ENCODE measurements around the gene CDKN1A.

The CDKN1A gene

DNA sequence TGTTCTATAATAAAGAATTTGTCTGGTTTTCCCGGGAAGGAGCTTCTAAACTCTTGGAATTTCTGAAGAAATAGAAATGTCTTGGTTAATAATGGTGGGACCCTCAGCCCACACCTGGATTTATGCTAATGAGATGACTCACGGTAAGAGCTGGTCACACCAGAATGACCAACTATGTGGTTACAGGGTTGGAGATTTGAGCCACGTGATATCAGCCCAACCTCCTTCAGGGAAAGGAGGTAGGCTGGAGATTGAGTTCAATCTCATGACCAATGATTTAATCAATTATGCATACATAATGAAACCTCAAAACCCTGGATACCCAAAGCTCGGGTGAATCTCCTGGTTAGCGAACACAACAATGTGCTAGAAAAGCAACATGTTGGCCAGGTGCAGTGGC is 22.1 kb upstream of the CDKN1A start:
- no peak for DNase-seq

DNA sequence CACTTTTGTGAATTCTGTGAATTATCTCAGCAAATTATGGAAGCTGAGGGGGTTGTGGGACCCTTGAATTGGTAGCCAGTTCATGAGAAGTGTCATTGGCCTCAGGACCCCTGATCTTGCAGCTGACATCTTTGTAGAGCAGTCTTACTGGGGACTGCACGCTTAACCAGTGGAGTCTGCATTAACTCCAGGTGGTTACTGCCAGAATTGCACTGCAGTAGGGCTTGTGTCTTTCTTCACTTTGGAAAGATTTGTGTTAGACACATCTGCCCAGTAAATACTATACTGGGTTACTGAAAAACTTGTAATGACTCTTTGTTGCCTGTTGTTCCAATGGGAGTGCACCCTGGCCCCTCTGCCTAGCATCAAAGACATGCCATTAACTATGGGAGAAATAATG is 21.2 kb upstream of the CDKN1A start:
- no peak for DNase-seq

DNA sequence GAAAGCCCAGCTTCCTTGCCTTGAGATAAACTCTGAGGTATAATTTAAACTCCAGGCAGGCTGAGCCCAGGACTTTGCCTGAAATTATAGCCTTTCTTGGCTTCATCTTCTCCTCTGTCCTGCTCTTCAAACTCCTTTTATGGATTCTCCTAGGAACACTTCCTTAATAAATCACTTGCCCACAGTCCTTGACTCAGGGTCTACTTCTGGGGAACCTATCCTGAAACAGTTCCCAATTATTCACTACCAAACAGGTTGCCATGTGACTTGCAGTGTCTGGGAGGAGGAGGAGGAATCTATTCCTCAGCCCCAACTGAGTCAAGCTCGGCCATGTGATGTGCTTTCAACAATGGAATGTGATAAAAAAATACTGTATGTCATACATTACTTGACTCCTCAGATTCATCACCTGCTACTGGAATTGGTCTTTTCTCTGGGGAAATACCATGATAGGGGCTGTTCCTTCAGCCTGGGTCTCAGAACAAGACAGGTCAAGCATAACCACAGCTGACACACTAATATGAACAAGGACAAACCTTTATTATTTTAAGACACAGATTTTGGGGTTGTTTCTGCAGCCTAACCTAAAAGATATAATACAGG is 20.5 kb upstream of the CDKN1A start:
- DNase-seq: no peak

DNA sequence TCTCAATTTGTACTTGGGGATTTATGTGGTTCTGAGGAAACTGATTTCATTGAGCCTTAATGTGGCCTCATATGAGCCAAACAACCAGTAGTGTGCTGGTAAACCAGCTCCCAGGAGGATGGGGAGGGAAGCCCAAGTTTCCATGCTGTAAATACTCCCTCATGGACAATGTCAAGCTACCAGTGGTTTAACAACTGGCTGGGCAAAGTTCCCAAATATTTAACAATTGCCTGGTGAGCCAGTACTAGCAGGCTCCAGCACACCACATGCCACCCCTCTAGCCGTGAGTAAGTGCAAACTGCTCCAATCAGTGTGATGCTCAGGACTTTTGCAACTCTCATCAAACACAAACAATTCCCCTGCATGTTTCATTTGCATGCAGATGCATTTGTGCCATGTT is 19.2 kb upstream of the CDKN1A start:
- no peak for DNase-seq

DNA sequence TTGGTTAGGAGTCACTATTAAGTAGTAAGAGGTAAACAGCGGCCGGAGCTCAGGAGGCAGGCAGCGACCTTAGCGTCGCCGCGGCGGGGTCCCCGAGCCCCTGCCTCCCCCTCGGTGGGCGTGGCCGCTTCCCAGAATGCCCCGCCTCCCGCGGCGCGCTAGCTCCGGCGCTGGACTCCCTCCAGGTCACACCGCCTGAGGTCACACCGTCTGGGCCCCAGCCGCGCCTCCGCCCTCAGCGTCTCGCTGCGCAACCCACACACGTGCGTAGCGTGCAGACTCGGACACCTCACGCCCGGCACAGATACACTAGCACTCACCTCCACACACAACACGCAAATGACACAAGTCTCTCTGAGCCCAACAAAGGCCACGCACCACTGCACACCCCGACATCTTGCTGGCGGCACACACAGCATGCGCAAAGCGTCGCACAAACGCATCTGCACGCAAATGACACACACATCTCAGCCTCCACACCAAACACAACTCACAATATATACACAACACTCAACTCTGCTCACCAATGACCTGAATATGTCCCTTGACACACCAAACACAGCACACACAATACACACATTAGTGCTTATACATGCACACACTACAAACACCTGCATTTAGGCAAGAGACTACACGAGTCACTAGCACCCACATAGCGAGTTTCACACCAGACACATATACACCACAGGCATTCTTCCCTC is 17.6 kb upstream of the CDKN1A start:
- no peak for DNase-seq

DNA sequence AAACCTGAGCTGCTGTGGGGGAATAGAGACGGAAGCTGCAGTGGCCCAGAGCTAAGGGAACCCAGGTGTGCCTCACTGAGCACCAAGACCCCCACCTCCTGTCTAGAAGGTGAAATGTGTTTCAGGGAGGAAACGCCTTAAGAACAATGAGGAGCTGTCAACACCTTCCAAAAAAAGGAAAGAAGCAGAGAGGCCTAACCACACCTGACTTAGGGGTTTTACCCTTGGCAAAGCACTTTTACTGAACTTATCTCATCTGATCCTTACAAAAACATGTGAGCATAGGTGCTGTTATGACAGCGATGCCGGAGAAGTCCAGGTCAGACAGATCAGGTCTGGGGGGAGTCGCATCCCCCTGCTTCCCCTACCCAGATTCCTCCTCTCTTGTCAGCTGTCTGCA is 16.1 kb upstream of the CDKN1A start:
- DNase-seq: no peak

DNA sequence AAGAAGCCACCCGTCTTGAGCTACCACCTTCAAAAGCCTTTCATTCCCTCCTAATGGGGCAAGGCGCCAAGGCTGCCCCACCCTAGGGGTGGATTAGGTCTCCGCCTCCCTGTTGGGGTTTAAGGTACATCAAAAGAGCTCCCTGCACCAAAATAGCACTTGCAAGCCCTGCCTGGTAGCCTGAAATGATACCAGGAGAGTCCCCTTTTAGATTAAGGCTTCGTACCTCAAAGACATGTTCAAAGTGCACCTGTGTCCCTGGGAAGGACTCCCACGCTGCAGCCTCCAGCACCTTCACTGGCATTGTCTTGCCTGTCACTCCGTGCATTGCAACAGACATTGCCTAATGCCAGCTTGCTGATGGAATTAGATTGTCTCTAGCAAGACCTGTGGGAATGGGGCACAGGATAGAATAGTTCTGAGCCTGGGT is 15.7 kb upstream of the CDKN1A start:
- no peak for DNase-seq

DNA sequence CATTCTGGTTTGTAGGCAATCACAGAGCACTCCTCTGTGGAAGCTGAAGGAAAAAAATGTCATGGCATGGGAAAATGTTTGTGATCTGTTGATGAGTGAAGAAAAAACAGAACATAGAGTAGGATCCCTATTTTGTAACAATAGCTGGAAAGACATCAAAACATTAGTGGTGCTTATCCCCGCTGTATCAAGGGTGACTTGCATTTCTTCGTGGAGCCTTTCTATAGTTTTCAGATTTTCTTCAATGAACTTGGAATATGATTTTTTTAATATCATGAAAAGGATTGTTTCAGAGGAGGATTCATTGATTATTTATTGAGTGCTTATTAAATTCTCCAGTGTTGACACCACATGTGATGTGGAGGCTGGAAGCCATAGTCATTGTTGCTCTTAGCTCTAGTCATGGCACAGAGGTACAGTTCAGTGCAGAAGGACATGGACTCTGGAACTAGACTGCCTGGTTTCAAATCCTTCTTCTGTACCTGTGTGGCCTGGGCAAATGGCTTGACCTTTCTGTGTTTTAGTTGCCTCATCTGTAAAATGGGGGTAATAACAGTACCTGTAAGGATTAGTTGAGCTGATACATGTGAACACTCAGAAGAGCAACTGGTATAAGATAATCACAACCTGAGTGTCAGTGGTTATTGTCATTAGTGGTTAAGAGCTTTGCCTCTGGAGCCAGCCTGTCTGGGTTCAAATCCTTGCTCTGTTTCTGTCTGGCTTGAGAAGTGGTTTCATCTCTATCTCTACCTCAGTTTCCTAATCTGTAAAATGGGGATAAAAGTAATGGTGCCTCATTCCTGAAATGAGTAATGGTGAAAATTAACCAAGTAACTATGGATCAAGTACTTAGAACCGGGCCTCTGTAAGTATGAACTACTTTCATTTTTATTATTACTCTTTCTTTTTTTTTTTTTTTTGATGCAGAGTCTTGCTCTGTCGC is 14.7 kb upstream of the CDKN1A start:
- no peak for DNase-seq

DNA sequence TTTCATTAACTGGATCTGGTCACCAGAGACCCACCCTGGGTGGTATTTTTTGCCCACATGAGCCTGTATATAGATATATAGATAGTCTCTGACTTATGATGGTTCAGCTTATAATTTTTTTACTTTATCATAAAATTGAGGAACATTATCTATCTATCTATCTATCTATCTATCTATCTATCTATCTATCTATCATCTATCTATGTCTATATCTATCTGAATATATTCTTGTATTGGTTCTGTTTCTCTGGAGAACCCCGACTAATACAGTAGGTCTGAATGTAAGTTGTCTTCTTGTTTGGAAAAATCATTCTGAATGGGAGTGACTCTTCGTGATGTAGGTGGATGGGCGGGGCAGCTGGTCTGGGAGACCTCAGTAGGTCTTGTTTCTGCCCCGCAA is 13.3 kb upstream of the CDKN1A start:
- DNase-seq: no peak

DNA sequence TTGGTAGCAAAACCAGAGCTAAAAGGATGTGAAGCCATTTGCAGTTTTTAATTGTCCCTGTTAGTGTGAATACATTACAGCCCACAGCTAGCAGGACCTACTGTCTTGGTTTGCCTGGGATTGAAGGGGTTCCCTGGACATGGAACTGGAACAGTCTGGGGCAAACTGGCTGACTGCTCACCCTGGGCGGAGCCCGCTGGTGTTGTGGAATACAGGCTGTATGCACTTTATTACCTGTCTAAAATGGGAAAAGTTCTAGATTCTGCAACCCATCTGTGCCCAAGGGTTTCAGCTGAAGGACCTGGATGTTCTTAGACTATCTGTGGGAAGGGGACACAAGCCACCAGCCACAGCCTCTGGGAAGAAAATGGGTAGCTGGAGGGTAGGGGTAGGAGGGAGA is 12.2 kb upstream of the CDKN1A start:
- DNase-seq: no peak

DNA sequence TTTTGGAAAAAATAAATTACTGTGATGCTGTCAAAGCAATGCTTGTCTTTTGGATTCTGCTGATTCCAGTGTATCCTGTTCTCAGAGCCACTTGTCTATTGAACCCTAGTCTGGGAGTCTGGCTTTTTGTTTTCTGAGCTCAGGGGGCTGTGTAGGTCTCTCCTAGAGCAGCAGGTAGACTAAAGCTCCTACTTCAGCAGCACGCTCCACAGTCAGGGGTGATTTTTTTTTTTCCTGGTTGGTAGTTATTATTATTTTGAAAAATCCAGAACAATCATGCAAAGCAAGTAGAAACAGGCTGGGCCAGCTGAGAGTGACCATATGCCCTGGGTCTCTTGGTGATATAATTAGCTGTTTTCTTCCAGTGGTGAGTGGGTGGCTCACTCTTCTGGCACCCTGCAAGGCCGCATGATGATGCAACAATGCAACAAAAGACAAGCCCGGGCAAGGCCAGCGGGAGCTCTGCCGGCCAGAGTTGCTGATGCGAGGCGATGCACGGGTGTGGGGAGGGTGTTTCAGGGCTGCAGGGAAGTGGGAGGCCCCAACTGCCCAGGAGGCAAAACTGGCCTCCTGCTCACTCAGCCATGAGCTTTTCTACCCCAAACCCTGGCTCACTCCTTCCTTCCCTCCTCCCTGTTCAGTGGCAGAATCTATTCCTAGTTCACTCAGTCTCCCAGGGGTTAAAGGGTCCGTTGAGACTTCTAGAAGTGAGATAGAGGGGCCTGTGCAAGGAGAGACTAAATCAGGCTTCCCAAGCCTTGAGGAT is 11.5 kb upstream of the CDKN1A start:
- peak; percentile 71 for DNase-seq

DNA sequence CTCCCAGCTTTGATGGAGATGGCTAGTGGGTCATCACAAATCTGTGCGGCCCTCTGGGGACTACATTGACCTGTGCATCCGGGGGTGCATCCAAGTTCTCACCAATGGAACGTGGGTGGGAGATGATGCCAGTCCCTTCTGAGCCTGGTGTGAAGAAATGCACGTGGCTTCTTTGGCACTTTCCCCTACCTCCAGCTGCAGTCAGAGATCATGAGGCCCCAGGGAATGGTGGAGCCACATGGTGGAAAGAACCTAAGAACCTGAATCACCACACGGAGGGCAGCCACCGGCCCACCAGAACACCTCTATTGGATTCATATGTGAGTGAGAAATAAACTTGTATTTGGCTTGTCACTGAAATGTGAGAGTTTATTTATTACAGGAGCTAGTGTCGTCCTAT is 9.9 kb upstream of the CDKN1A start:
- DNase-seq: no peak

DNA sequence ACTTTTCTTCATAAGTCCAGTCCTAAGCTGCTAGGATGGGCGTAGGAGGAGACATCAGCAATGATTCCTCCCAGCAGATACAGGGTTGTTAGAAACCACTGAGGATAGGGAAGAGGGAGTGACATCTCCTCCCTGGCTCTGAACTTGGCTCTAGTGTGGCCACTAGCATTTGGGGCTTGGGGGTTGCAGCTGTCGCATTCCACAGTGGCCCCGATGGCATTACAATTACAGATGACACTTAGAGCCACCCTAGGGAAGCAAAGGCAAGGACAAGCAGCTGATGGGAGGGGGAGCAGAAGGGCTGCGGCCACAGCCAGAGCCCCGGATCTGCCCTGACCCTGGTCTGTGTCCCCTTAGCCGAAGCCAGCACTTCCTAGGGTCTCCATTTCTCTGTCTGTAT is 9.5 kb upstream of the CDKN1A start:
- DNase-seq: no peak

DNA sequence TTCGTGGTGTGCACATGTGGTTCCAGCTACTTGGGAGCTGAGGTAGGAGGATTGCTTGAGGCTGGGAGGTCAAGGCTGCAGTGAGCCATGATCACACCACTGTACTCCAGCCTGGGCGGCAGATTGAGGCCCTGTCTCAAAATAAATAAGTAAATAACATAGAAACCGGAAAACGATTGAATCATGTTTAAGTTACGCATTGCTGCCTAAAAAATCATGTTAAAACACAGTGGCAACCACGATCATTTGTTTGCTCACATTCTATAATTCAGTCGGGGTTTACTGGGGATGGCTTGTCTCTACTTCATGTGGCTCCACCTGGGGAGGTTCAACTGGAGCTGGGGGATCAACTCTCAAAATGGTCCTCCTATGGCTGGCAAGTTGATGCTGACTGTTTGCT is 8.2 kb upstream of the CDKN1A start:
- DNase-seq: no peak

DNA sequence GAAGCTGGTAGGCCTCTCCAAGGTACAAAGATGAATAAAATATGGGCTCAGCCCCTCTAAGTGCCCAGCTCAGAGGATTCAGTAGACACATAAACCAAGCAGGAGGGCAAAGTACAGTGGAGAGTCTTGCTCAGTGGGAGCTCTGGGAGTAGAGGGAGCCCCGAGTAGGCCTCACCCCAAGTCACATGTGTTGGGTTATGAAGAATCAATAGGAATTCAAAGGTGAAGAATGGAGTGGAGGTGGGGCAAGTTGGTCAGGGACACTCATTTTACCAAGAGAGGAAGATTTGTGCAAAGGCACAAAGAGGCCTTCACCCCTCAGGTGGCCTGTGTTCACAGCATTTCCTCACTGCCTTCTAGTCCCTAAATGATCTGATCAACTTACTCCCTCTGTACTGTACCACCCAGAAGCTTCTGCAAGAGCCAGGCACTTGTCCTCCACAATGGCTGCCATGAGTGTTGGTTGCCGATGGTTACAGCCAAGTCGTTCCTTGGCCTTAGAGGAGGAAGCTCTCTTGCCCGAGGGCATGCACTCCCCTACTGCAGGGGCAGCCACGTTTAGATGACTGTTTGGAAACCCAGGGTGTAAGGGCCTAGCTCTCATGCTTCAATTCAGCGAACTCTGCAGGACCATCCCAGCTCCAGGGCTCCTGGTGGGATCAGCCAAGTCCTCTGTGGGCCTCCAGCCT is 6.7 kb upstream of the CDKN1A start:
- no peak for DNase-seq

DNA sequence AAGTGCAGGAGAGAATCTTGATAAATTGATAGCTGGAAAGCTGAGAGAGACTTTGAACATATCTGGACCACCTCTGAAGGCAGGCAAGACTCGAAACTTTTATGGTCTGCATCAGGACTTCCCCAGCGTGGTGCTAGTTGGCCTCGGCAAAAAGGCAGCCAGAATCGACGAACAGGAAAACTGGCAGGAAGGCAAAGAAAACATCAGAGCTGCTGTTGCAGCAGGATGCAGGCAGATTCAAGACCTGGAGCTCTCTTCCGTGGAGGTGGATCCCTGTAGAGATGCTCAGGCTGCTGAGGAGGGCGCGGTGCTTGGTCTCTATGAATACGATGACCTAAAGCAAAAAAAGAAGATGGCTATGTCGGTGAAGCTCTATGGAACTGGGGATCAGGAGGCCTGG is 4.6 kb upstream of the CDKN1A start:
- DNase-seq: no peak

DNA sequence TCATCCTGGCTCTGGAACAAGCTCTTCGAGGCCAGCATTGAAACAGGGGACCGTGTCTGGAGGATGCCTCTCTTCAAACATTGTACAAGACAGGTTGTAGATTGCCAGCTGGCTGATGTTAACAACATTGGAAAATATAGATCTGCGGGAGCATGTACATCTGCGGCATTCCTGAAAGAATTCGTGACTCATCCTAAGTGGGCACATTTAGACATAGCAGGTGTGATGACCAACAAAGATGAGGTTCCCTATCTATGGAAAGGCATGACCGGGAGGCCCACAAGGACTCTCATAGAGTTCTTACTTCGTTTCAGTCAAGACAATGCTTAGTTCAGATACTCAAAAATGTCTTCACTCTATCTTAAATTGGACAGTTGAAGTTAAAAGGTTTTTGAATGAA is 3.6 kb upstream of the CDKN1A start:
- no peak for DNase-seq

DNA sequence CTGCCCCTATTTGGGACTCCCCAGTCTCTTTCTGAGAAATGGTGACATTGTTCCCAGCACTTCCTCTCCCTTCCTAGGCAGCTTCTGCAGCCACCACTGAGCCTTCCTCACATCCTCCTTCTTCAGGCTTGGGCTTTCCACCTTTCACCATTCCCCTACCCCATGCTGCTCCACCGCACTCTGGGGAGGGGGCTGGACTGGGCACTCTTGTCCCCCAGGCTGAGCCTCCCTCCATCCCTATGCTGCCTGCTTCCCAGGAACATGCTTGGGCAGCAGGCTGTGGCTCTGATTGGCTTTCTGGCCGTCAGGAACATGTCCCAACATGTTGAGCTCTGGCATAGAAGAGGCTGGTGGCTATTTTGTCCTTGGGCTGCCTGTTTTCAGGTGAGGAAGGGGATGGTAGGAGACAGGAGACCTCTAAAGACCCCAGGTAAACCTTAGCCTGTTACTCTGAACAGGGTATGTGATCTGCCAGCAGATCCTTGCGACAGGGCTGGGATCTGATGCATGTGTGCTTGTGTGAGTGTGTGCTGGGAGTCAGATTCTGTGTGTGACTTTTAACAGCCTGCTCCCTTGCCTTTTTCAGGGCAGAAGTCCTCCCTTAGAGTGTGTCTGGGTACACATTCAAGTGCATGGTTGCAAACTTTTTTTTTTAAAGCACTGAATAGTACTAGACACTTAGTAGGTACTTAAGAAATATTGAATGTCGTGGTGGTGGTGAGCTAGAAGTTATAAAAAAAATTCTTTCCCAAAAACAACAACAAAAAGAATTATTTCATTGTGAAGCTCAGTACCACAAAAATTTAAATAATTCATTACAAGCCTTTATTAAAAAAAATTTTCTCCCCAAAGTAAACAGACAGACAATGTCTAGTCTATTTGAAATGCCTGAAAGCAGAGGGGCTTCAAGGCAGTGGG is 2.1 kb upstream of the CDKN1A start:
- DNase-seq: no peak

DNA sequence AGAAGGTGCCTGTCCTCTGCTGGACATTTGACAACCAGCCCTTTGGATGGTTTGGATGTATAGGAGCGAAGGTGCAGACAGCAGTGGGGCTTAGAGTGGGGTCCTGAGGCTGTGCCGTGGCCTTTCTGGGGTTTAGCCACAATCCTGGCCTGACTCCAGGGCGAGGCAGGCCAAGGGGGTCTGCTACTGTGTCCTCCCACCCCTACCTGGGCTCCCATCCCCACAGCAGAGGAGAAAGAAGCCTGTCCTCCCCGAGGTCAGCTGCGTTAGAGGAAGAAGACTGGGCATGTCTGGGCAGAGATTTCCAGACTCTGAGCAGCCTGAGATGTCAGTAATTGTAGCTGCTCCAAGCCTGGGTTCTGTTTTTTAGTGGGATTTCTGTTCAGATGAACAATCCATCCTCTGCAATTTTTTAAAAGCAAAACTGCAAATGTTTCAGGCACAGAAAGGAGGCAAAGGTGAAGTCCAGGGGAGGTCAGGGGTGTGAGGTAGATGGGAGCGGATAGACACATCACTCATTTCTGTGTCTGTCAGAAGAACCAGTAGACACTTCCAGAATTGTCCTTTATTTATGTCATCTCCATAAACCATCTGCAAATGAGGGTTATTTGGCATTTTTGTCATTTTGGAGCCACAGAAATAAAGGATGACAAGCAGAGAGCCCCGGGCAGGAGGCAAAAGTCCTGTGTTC is 1.3 kb upstream of the CDKN1A start:
- peak; percentile 15 for DNase-seq

DNA sequence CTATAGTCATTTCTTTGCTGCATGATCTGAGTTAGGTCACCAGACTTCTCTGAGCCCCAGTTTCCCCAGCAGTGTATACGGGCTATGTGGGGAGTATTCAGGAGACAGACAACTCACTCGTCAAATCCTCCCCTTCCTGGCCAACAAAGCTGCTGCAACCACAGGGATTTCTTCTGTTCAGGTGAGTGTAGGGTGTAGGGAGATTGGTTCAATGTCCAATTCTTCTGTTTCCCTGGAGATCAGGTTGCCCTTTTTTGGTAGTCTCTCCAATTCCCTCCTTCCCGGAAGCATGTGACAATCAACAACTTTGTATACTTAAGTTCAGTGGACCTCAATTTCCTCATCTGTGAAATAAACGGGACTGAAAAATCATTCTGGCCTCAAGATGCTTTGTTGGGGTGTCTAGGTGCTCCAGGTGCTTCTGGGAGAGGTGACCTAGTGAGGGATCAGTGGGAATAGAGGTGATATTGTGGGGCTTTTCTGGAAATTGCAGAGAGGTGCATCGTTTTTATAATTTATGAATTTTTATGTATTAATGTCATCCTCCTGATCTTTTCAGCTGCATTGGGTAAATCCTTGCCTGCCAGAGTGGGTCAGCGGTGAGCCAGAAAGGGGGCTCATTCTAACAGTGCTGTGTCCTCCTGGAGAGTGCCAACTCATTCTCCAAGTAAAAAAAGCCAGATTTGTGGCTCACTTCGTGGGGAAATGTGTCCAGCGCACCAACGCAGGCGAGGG is 594 bp upstream of the CDKN1A start:
- no peak for DNase-seq

Measured in NCI-H2227 treated with DMSO at 0.1 percent for 48 hours (cell line).